GM19452 (cell line): ENCODE measurements around the gene IQCN.

Experiments
- ATAC-seq: cut with Tn5 transposase; IDR thresholded peaks from one replicate; pipeline ENCODE4 v1.9.1; 2021; ENCODE audit not compliant: unreplicated experiment

IQCN gene

DNA sequence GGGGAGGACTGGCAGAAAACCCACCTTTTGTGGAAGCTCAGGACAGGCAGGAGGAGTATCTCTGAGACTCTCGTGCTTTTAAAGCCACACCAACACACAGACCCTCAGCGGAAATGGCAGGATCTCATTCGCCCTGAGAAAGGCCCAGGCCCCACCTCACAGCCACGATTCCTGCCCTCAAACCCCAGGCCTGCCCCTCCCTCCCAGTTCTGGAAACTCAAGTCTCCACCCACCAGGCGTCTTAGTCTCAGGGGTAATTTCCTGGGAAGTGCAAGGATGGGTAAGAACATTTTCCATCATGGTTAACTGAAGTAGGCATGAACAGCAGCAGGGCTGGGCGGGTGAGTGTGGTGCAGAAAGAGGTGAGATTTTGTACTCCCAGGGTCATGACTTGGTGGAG, 40.1 kb downstream of the IQCN start:
- ATAC-seq, result no peak

DNA sequence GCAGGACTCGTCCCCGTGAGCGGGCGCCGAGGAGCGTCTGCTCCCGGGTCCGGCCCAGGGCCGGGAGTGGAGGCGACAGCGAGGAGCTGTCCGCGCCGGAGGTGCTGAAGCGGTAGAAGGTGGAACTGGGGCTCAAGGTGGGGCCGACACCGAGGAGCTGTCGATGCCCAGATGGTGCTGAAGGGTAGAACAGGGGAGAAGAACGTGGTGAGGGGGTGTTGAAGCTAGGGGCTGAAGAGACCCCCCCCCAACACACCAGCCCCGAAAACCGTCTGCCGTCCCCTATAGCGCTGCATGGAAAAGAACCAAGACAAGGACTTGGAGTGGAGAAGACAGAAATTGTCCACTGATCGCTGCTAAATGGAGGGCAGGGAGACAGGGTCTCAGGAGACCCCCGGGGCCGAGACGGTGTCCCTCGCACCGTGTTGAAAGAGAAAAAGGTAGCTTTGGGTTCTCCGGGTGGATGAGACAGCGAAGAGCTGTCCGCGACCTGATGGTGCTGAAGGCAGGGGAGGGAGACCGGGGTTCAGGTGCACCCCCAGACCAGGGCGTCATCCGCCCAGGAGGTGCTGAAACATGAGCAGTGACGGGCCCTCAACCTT, 40.9 kb downstream of the IQCN start:
- no peak for ATAC-seq

DNA sequence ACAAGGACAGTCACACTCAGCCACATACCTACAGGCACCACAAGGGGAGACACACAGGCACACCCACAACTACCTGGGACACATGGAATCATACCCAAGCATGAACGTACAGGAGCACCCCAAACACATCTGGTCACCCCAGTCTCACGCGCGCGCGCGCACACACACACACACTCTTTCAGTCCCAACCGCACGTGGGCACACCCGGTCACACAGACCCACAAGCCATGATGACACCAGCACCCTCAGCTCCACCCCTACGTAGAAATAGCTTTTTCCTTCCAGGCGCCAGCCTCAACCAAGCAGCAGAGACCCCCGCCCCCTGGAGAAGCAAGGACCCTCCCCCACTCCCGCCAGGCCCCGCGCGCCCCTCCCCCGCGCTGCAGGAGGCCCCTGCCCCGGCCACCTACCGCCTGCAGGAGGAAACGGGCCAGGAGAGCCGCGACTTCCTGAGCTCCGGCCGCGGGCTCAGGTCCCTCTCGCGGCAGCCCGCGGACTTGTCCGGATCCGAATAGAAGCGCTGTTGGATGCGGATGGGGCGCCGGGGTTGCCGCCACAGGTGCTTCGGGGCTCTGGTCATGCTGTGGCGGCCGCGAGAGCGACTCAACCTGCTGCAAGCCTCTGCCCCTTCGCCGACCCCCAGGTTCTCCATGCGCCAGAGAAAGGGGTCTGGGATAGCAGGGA, 41.6 kb downstream of the IQCN start:
- no peak for ATAC-seq

DNA sequence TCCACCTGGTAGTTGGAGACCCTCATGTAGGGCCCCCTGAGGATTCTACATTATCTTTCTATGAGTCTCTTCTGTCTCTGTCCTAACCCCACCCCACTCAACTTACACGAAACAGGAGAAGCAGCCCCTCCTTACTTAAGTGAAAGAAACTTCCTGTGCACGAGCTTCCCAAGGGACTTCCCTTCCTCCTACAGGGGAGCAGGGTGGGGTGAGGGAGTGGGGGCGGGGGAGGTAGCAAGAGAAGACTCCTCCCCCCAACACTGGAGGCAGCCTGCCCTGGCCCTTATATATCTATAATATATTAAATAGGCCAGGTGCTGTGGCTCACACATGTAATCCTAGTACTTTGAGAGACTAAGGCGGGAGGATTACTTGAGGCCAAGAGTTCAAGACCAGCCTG, 42.5 kb downstream of the IQCN start:
- ATAC-seq, result no peak

DNA sequence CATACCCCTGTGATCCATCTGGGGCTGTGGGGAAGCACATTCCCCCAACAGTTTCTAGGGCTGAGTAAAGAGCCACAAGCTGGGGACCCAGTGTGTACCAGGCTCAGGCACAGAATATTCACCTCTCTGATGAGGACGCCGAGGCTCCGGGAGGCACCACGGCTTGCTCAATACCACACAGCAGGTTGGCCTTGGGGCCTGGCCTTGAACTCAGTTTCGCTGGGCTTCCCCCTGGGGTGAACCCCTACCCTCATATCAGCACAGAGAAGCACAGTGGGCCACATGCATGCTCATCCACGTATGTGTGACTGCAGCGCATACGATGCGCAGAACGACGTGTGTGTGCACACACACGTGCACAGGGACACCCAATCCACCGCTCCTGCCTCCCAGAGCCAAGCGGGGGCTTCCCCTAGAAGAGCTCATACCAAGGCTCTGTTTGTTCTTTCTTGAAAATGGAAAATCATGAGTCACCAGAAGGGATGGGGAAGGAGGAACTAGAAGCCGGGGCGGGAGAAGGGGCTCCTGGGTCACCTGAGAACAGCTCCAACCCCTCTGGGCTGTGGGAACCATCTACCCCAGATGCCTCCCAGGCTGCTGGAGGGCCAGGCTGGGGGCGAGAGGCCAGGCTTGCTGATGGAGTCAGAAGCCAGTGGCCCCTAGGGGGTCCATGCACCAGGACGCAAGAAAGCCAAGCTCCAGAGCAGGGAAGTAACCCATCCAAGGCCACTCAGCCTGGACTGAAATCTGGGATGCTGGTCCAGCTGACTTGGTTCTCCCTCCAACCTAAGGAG, 43.1 kb downstream of the IQCN start:
- ATAC-seq, result no peak

DNA sequence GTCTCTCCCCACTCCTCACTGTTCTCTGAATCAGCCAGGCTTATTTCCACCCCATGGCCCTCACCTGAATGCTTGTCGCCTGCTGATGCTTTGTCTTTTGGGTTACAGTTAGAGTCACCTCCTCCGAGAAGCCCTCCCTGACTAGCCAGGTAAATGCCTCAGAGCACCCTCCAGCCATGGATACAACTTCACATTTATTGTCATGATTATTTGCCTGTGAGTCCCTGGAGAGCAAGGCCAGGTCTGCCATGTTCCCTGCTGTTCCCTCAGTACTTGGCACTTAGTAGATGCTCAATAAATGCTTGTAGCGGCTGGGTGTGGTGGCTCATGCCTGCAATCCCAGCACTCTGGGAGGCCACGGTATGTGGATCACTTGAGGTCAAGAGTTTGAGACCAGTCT, 44.3 kb downstream of the IQCN start:
- no peak for ATAC-seq

DNA sequence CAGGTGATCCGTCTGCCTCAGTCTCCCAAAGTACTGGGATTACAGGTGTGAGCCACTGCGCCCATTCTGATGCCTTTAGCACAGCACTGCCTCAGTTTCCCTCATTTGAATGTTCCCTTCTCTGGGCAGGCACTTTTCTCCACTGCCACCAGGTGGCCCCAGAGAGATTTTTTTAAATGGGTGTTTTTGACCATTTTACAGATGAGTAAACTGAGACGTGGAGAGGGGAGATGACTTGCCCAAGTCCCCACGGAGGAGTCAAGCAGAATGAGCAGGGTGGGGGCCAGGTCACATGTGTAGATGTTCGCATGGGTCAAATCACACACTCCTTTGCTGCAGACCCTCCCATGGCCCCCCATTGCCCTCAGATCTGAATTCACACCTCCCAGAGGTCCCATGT, 44.8 kb downstream of the IQCN start:
- no peak for ATAC-seq

DNA sequence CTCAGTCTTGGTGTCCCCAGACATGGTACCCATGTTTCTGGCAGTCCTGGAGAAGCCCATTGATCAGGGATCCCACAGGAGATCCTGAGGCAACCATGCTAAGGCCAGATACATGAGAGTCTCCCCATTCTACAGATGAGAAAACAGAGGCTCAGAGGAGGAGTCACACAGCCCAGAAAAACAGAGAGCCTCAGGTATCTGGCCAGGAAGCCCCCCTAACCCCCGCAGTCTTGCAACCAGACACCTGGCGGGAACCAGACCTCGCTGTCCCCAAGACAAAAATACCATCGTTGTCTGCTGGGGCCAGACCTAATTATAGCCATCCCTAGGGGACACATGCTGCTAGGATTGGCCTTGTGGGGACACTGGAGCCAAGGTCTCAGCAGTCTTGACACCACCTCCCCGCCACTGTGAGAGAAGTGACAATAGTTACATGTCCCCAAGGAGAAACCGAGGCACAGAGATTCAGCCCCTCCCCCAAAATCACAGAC, 46.4 kb downstream of the IQCN start:
- no peak for ATAC-seq

DNA sequence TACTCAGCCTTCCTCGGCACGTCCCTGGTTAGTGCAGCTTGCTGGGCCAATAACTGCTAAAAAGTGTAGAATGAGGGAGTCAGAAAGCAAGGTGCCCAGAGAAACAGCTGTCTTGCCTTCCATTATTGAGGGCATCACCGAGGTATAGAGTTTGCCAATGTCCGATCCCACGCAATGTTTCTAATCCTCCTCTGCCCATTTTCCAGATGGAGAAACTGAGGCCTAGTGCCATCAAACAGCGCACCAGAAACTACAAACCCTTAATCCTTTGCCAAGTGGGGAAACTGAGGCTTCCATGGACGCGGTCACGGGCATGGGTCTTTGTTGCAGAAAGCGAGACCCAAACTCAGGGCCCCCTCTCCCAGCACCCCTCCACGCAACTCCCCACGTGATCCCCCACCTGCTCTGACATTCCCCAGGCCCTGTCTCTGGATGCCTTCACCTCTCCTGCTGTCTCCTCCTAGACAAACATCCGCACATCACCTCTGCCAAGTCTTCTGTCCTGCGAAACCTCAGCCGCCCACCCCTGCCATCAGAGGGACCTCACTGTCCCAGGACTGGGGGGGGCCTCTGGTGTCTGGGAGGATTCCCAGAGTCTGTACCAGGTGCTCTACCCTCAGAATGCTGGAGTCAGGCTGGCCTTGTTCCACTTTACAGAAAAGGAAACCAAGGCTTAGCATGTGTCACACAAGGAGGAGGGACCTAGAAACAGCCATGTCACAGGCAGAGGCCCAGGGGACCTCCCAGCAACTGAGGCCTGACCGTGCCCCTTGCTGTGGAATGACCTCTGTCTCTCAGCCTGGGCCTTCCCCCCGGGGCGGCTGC, 47.1 kb downstream of the IQCN start:
- no peak for ATAC-seq

DNA sequence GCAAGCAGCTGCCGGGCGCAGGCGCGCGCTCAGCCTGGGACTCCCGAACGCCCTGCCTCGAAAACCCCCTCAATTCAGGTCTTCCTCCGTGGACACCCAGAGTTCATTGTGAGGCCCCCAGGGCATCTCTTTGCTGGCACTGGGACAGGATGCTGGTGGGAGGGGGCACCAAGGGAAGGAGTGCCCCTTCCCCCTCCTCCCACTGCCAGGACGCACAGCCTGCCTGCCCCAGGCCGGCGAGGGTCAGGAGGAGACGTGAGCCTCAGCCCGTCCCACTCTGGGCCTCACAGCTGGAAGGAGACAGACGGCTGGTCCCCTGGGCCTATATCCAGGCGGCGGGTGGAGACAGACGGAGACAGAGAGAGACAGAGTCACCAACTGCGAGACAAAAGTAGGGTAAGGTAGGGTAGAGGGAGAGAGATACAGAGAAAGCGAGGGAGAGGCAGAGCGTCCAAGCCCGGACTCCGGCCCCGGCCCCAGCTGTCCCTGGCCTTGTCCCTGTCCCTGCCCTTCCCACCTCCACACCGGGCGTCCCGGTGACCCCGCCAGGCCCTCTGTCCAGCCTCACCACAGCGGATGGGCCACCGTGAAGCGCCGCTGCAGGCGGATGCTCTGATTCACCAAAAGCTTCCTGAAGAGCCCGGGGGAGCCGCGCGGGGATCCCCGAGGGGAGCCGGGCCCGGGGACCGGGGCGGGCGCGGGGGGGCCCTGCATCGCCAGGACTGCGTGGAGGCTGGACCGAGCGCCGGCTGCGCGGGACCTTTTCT, 48.4 kb downstream of the IQCN start, which contains the start of gene PDE4C:
Gene PDE4C, minus strand, starts transcription at position 737 of the 767 bp plus-strand sequence. Its CDS starts 23 bp downstream, at position 714.
- no peak for ATAC-seq

DNA sequence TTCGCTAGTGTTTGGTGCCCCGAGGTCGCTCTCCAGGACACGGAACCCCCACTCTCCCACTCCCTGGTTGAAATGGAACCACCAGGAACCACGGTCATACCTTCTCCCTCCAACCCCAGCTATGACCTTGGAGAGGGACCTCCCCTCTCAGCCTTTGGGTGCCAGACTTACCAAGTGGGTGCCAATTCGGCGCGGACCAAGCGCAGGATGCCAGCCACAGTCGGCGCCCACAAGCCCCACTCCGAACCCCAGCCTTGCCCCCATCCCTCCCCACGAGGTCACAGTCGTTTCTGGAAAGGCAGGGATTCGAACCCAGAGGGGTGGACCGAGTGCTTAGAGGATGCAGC, 48.9 kb downstream of the IQCN start:
- no peak for ATAC-seq

DNA sequence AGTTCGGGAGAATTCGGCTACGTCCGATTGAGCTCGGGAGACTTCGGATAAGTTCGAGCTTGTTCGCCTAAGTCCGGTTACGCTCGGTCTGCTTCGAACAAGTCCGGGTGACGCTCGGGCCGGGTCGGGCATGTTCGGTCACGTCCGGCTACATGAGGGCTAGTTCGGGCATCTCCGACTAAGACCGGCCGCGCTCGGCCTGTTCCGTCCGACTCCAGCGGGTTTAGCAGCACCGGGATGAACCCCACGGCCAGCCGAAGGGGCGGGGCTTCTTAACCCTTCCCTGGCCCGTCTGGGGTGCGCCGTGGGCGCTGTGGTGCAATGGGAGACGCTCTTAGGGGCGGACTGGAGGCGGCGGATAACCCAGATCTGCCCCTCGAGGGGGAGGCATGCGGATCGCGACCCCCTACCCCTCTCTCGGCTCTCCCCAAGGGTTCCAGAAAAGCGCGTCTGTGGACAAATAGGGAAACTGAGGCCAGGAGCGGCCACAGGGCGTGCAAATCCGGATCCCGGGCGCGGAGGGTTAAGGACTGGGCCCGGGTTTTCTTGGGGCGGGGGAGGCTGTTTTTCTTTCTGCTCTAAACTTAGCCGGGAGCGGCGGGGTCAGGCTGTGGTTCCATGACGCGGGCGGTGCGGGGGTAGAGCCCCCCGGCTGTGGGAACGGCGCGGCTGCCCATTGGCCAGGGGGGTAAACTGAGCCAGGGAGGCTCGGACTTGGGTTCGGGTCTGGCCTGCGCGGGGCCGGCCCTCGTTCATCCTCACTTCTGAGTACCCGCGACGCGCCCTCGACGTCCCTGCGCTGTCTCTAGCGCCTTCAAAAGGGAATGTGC, 49.5 kb downstream of the IQCN start:
- ATAC-seq, result peak; percentile 90

DNA sequence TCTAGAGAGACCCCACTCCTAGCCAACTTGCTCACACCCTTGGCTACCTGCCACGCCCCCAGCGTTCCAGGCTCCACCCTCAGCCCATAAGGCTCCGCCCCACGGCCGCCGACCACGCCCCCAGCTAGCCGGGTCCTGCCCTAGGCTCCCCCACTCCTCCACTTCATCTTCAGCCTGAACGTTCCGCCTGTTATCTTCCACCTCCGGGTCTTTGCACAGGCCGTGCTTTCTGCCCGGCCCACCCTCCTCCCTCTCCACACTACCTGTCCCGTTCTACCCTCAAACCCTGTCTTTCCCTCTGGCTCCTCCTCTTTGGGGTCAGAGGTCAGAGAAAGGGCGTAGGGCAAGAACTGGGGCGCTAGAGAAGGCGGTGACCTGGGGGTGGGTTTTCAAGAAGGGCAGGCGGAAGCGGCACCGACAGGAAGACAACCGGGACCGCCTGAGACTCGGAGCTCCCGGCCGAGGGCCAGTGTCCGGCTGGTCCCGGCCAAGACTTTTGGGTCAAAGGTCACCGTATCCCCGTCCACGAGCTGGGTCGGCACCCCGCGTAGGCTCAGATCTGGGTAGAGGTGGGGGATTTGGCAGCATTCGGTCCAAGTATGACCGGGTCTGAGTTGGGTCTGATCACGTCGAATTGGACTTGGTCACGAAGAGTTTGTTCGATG, 50.3 kb downstream of the IQCN start:
- no peak for ATAC-seq

DNA sequence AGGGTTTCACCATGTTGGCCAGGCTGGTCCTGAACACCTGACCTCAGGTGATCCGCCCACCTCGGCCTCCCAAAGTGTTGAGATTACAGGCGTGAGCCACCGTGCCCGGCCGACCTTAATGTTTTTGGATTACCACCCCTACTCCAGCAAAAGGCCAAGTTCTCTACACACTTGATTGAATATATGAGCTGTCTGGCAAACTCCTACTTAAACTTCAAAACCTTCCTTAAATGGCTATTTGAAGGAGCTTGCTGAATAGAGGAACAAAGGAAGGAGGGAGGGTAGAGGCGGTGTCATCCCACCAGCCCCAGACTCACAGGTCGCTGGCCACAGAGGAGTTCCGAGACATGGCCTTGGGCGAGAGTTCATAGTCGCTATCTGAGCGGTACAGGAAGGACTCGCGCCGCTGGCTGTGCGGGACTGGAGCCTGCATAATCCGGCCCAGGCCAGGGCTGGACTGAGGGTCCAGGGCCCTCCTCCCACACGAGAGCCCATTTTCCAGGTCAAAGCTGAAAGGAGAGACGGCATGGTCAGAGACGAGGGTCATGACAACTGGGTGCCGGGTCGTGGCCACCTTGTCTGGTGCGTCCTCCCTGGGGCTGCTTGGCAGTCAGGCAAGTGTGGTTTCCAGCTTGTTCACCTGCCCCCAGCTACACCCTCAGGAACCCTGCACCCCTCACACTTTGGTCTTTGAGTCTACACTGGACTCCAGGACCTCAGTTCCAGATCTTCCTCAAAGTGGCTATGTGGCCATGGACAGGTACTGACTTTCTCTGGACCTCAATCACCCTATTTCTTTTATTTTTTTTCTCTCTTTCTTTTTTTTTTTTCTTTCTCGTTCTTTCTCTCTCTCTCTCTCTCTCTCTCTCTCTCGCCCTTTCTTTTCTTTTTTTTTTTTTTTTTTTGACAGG, 52.2 kb downstream of the IQCN start:
- ATAC-seq, result no peak

DNA sequence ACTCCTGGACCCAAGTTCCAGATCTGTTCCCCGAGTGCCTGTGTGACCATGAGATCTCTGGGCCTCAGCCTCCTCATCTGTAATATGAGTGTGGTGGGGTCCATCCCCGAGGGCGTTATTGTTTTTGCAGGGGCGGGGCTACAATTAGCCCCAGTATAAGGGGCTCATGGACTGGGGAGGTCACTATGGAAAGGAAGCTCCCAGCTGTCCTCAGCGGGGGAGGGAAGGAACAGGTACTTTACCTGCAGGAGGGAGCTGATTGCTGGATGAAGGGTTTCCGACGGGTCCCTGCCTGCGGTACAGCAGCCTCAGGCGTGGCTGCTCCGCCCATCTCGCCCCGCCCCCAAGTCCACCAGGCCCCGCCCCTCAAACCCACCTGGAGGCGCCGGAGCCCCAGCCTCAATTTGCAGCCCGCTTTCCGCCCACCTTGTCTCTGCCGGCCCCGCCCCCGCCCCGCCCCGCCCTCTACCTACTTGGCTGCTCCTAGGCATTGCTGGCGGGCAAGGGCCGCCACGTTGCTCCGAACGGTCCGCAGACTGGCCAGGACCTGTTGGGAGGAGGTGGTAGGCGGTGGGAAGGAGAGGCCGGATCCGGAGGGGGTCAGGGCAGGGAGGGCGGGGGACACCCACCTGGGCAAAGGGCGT, 53.5 kb downstream of the IQCN start:
- no peak for ATAC-seq

DNA sequence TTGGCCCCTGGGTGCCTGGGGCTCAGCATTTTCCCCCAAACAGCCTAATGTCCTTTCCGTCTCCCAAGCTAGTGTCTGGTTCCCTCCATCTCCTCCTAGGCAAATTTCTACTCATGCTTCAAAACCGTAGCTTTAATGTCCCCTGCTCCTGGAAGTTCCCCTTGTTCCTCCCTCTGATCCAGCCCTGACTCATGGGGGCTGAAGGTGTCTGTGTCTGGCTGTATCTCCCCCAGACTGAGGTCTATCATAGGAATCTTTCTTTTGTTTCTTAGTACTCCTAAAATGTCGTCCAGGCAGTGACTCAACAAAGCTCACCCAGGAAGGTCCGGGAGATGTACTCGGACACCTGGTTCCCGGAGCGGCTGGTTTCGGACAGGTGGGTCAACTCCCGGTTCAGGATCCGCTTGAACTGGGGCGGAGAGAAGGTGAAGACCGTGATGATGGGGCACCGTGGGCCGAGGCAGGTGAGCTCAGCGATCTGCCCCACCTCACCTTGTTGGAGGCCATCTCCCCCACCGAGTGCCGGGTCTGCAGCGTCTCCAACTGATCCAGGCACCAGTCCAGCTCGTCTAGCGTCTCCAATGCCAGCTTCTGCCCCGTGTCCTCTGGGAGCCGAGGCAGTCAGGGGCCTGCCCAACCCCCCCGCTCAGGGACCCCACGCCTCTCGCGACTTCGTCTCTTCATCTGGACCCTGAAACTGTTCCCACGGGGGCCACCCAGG, 54.2 kb downstream of the IQCN start:
- ATAC-seq, result no peak

DNA sequence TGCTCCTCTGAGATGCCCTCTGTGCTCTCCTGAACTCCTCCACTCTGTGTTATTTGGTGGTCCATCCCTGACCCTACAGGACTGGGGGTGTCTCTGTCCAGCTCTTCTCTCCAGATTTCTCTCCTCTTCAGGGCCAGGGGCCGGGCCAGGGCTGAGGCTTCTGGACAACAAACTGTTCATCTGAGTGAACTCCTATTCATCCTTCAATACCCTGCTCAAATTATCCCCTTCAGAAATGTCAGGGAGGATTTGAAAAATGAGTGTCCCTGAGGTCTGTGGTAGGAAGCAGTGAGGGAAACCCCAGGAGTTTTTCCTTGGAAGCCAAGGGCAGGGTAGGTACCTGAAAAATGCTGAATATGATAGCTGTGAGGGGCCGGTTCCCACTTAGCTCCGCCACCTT, 55.7 kb downstream of the IQCN start:
- no peak for ATAC-seq
